IMR-90 (cell line): Measurements from ENCODE around the gene EID3.

Experiments used
- BHLHE40 ChIP-seq: fragments of 150-350 bp; IDR thresholded peaks from 2 replicates; pipeline ENCODE4 v1.6.1; 2016; ENCODE audit warnings: mild to moderate bottlenecking, low read depth, low read length
- CEBPB ChIP-seq: IDR thresholded peaks from 2 replicates; pipeline ENCODE4 v1.6.1; 2012; ENCODE audit warnings: low read depth, low read length, improper control_type of control experiment
- POLR2A ChIP-seq: IDR thresholded peaks from 2 replicates; pipeline ENCODE4 v1.6.1; 2012; ENCODE audit warnings: mild to moderate bottlenecking, low read depth, low read length
- TF ChIP-seq, protein P1 (sequence below): conservative IDR thresholded peaks from 2 replicates; pipeline ENCODE4 v1.5.1; 2012; ENCODE audit warnings: mild to moderate bottlenecking, low read depth, low read length, improper control_type of control experiment

DNA sequence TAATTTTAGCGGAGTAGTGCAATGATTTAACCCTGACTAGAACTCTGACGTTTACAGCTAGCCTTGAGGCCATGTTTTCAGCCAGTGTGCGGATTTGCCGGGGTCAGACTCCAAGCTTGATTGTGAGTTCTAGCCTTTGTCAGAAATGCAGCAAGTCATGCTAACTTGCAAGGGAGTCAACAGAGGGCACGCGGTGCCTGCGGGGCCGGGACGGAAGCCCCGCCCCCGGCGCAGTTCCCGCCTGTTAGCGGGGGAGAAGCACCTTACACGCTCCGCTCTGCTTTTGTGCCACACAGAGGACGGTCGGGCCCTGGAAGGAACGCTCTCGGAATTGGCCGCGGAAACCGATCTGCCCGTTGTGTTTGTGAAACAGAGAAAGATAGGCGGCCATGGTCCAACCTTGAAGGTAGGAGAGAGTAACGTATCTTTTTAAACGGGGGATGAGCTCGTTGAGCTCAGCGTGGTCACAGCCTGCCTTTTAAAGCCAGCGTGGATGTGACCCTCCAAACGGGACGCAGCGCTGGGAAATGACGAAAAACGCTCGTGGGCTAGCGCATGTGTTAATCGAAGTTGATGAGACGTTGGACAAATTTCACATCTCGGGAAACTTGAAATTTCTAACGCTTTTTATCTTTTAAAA is 14.8 kb upstream of the EID3 start:
- TF ChIP-seq, protein P1, sequence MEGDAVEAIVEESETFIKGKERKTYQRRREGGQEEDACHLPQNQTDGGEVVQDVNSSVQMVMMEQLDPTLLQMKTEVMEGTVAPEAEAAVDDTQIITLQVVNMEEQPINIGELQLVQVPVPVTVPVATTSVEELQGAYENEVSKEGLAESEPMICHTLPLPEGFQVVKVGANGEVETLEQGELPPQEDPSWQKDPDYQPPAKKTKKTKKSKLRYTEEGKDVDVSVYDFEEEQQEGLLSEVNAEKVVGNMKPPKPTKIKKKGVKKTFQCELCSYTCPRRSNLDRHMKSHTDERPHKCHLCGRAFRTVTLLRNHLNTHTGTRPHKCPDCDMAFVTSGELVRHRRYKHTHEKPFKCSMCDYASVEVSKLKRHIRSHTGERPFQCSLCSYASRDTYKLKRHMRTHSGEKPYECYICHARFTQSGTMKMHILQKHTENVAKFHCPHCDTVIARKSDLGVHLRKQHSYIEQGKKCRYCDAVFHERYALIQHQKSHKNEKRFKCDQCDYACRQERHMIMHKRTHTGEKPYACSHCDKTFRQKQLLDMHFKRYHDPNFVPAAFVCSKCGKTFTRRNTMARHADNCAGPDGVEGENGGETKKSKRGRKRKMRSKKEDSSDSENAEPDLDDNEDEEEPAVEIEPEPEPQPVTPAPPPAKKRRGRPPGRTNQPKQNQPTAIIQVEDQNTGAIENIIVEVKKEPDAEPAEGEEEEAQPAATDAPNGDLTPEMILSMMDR = no peak
- TF ChIP-seq POLR2A = peak; percentile 54; the same call in 1 of the 2 replicates
- no peak for TF ChIP-seq BHLHE40
- no peak for TF ChIP-seq CEBPB
